HEK293 (cell line): ENCODE data around the gene GATA1.

ENCODE experiments used
- YY1 ChIP-seq: fragments of 450-650 bp; formaldehyde crosslinking; IDR thresholded peaks from 2 replicates; pipeline ENCODE4 v1.5.1; 2018; ENCODE audit warnings: missing biosample characterization, missing genetic modification characterization
- ZNF521 ChIP-seq: fragments of 450-650 bp; formaldehyde crosslinking; IDR thresholded peaks from 2 replicates; pipeline ENCODE4 v1.5.1; 2017; ENCODE audit warnings: missing biosample characterization, mild to moderate bottlenecking, missing genetic modification characterization
- ZNF747 ChIP-seq: fragments of 450-650 bp; formaldehyde crosslinking; IDR thresholded peaks from 2 replicates; pipeline ENCODE4 v1.5.1; 2016; ENCODE audit warnings: missing biosample characterization, missing genetic modification characterization
- TF ChIP-seq, protein P1 (sequence below): fragments of 450-650 bp; formaldehyde crosslinking; IDR thresholded peaks from 2 replicates; pipeline ENCODE4 v1.5.1; 2016; ENCODE audit warnings: missing biosample characterization, missing genetic modification characterization
- TF ChIP-seq, protein P2 (sequence below): fragments of 450-650 bp; formaldehyde crosslinking; IDR thresholded peaks from 2 replicates; pipeline ENCODE4 v1.5.1; 2016; ENCODE audit warnings: missing biosample characterization, missing genetic modification characterization

DNA sequence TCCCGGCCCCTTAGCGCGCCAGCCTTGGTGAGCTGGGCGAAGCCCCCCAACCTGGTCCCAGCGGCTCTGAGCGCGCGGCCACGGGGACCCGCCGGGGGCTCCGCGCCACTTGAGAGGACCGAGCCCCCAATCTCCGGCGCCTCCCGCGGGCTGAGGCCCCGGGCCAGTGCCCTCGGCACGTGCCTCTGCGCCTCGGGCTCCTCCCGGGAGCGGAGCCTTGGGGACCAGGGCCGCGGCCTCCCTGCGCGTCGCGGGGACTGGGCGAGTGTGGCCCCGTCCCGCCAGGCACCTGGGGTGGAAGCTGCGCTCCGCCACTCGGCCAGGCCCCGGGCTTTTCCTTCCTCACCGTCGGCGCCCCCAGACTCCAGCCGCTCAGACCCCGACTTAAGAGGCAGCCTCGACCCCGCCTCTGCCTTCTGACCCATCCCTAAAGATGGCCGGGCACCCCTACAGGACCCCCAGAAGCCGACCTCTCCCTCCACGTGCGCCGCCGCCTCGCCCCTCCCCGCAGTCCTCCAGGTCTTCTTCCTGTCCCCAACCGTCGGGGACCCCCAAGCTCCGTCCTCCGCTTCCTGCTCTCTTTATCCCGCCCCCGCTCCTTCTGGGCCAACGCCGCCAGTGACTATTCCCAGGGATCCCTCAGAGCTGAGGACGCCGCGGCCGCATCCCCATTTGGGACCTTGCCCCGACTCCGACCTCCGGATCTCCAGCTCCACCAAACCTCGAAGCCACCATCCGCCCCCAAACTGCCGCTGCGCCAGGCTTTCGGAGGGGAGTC, 40.7 kb downstream of the GATA1 start:
- TF ChIP-seq, protein P1, sequence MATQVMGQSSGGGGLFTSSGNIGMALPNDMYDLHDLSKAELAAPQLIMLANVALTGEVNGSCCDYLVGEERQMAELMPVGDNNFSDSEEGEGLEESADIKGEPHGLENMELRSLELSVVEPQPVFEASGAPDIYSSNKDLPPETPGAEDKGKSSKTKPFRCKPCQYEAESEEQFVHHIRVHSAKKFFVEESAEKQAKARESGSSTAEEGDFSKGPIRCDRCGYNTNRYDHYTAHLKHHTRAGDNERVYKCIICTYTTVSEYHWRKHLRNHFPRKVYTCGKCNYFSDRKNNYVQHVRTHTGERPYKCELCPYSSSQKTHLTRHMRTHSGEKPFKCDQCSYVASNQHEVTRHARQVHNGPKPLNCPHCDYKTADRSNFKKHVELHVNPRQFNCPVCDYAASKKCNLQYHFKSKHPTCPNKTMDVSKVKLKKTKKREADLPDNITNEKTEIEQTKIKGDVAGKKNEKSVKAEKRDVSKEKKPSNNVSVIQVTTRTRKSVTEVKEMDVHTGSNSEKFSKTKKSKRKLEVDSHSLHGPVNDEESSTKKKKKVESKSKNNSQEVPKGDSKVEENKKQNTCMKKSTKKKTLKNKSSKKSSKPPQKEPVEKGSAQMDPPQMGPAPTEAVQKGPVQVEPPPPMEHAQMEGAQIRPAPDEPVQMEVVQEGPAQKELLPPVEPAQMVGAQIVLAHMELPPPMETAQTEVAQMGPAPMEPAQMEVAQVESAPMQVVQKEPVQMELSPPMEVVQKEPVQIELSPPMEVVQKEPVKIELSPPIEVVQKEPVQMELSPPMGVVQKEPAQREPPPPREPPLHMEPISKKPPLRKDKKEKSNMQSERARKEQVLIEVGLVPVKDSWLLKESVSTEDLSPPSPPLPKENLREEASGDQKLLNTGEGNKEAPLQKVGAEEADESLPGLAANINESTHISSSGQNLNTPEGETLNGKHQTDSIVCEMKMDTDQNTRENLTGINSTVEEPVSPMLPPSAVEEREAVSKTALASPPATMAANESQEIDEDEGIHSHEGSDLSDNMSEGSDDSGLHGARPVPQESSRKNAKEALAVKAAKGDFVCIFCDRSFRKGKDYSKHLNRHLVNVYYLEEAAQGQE (tag by site-specific recombination): no peak
- TF ChIP-seq ZNF747 (tag by site-specific recombination): no peak
- TF ChIP-seq, protein P2, sequence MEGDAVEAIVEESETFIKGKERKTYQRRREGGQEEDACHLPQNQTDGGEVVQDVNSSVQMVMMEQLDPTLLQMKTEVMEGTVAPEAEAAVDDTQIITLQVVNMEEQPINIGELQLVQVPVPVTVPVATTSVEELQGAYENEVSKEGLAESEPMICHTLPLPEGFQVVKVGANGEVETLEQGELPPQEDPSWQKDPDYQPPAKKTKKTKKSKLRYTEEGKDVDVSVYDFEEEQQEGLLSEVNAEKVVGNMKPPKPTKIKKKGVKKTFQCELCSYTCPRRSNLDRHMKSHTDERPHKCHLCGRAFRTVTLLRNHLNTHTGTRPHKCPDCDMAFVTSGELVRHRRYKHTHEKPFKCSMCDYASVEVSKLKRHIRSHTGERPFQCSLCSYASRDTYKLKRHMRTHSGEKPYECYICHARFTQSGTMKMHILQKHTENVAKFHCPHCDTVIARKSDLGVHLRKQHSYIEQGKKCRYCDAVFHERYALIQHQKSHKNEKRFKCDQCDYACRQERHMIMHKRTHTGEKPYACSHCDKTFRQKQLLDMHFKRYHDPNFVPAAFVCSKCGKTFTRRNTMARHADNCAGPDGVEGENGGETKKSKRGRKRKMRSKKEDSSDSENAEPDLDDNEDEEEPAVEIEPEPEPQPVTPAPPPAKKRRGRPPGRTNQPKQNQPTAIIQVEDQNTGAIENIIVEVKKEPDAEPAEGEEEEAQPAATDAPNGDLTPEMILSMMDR (tag by site-specific recombination): no peak
- no peak for TF ChIP-seq ZNF521 (tag by site-specific recombination)
- TF ChIP-seq YY1 (tag by site-specific recombination): no peak
